Type B pancreatic cell (in vitro differentiated cells): ENCODE measurements around the gene SMARCAL1. TPM values are rescaled to one million over a fixed set of nuclear protein-coding genes. Genes with fewer than 3 reads are reported as not detected.

ENCODE experiments used
- DNase-seq: peaks from one replicate; pipeline ENCODE4 v3.0.0; 2021; ENCODE audit warnings: mixed read lengths; ENCODE audit not compliant: unreplicated experiment; ENCODE audit errors: extremely low spot score
- H3K27ac Mint-ChIP-seq: 2 replicates; pipeline ENCODE4 v1.8.0; 2021; ENCODE audit warnings: mild to moderate bottlenecking, mixed read lengths
- H3K27me3 Mint-ChIP-seq: 2 replicates; pipeline ENCODE4 v1.8.0; 2021; ENCODE audit warnings: mixed read lengths
- H3K36me3 Mint-ChIP-seq: 2 replicates; pipeline ENCODE4 v1.8.0; 2021; ENCODE audit warnings: mixed read lengths
- H3K4me1 Mint-ChIP-seq: one replicate; pipeline ENCODE4 v1.8.0; 2021; ENCODE audit warnings: mixed read lengths; ENCODE audit not compliant: unreplicated experiment
- H3K4me3 Mint-ChIP-seq: 2 replicates; pipeline ENCODE4 v1.8.0; 2021; ENCODE audit warnings: mild to moderate bottlenecking, mixed read lengths
- H3K9me3 Mint-ChIP-seq: 2 replicates; pipeline ENCODE4 v1.8.0; 2021; ENCODE audit warnings: mixed read lengths
- total RNA-seq: library from RNA; stranded (reverse); gene quantifications from 2 replicates; pipeline ENCODE4 v1.2.1, GENCODE V29; 2021; ENCODE audit warnings: low replicate concordance
- TF ChIP-seq, protein P1 (sequence below): fragments of 200-600 bp; sonication (generic); conservative IDR thresholded peaks from 2 replicates; pipeline ENCODE4 v1.5.0; 2021; ENCODE audit warnings: antibody characterized with exemption, mild to moderate bottlenecking

SMARCAL1 gene
- total RNA-seq, 1 donor from 2014 or later, result 29.0 TPM

DNA sequence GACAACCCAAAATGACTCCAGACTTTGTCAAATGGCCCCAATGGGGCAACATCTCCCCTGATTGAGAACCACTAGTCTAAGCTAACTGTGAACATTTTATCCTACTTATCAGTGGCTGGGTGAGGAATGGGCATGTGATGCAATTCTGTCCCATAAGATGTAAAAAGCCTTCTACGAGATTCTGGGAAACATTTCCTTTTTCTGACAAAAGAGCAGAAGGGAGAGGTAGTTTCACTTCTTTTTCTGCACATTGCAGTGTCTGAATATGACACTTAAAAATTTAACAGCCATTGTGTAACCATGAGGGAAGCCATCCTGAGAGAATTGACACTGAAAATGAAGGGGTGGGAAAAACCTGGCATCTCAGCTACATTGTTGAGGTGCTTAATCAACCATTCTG, 22.7 kb upstream of the SMARCAL1 start:
- Mint-ChIP-seq H3K27me3 (peaks cover 14% of the 10 kb centered on the region), H3K4me3 (no peak overlapping the region), H3K27ac (no peak overlapping the region), H3K36me3 (no peaks in the 10 kb centered on the region), H3K9me3 (no peaks in the 10 kb centered on the region), H3K4me1 (no peaks in the 10 kb centered on the region)
- TF ChIP-seq, protein P1, sequence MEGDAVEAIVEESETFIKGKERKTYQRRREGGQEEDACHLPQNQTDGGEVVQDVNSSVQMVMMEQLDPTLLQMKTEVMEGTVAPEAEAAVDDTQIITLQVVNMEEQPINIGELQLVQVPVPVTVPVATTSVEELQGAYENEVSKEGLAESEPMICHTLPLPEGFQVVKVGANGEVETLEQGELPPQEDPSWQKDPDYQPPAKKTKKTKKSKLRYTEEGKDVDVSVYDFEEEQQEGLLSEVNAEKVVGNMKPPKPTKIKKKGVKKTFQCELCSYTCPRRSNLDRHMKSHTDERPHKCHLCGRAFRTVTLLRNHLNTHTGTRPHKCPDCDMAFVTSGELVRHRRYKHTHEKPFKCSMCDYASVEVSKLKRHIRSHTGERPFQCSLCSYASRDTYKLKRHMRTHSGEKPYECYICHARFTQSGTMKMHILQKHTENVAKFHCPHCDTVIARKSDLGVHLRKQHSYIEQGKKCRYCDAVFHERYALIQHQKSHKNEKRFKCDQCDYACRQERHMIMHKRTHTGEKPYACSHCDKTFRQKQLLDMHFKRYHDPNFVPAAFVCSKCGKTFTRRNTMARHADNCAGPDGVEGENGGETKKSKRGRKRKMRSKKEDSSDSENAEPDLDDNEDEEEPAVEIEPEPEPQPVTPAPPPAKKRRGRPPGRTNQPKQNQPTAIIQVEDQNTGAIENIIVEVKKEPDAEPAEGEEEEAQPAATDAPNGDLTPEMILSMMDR, result no peak
- no peak for DNase-seq

DNA sequence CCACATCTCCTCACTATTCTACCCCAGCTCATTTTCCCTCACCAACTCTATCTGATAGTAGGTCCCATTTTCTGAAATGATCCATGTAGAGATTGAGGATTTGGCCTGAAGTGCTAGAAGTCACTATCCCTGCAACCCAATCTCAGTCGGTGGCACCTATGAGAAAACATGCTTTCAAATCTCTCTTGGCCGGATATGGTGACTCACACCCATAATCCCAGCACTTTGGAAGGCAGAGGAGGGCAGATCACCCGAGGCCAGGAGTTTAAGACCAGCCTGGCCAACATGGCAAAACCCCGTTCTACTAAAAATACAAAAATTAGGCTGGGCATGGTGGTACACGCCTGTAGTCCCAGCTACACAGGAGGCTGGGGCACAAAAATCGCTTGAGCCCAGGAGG, 20.9 kb upstream of the SMARCAL1 start:
- no peak overlapping the region for H3K4me3 Mint-ChIP-seq
- H3K27me3 Mint-ChIP-seq, result peaks cover 5% of the 10 kb centered on the region
- no peak for DNase-seq
- no peak overlapping the region for H3K27ac Mint-ChIP-seq
- H3K9me3 Mint-ChIP-seq, result no peaks in the 10 kb centered on the region
- TF ChIP-seq, protein P1, result no peak
- H3K36me3 Mint-ChIP-seq, result no peaks in the 10 kb centered on the region
- no peaks in the 10 kb centered on the region for H3K4me1 Mint-ChIP-seq

DNA sequence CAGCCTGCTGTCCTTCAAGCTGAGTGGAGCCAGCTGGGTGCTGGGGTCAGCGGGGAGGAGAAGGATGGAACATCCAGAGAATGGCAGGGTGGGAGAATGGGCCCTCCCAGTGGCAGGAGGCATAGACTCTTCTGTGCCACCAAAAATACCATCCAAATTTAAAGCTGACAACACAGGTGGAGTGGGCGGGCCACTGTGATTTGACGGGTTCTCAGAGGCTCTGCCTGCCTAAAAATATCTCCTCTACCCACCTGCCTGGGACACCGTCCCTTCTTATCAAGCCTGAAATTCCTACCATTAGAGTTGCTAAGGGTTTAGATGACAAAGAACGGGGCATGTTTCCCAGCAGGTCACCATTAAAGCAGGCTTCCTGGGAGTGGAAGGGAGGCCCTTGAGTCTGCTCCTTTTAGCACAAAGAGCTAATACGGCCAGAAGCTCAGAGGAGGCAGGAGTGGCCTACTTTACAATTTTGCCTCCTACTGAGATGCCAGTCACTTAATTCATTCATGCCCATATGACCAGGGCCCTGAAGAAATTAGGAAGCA, 20.2 kb upstream of the SMARCAL1 start:
- H3K27me3 Mint-ChIP-seq, result peaks cover 5% of the 10 kb centered on the region
- no peak overlapping the region for H3K4me3 Mint-ChIP-seq
- H3K9me3 Mint-ChIP-seq, result no peaks in the 10 kb centered on the region
- no peak overlapping the region for H3K27ac Mint-ChIP-seq
- TF ChIP-seq, protein P1, result no peak
- H3K36me3 Mint-ChIP-seq, result no peaks in the 10 kb centered on the region
- no peak for DNase-seq
- no peaks in the 10 kb centered on the region for H3K4me1 Mint-ChIP-seq

DNA sequence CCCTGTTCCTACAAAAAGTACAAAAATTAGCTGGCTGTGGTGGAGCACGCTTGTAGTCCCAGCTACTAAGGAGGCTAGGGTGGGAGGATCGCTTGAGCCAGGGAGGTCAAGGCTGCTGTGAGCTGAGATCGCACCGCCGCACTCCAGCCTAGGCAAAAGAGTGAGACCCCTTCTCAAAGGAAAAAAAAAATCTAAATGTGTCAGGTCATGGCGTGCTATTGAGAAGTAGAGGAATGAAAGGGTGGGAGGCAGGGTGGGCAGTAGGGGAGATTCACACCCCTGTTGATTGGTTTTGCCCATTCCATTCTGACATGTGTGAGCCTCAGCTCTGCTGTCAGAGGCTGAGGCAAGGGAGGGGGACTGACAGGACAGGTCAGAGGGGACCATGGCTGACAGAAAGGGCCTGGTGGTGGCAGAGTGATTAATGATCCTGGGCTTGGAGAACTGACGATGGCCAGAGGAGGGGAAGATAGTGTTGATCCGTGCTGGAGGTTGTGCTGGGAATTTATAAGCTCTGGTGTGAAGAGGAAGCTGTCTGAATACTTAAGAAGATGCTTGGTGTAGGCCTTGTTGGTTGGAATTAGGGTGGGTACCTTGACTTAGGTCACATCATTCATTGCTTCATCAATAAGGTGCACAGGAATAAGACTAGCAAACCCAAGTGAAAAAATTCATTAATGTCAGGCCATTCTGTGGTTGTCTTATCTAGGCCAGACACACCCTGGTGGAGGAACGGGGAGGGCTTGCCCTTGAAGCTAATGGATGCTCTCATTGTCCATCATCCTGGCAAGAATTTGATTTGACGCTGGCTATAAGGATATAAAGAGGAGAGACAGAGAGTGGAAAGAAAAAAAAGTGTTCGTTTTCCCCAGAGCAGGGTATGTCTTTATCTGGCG, 19.1 kb upstream of the SMARCAL1 start:
- Mint-ChIP-seq H3K4me1 (no peaks in the 10 kb centered on the region), H3K4me3 (no peak overlapping the region), H3K27ac (no peak overlapping the region), H3K36me3 (no peaks in the 10 kb centered on the region), H3K27me3 (peaks cover 8% of the 10 kb centered on the region), H3K9me3 (no peaks in the 10 kb centered on the region)
- TF ChIP-seq, protein P1, result no peak
- DNase-seq, result no peak

DNA sequence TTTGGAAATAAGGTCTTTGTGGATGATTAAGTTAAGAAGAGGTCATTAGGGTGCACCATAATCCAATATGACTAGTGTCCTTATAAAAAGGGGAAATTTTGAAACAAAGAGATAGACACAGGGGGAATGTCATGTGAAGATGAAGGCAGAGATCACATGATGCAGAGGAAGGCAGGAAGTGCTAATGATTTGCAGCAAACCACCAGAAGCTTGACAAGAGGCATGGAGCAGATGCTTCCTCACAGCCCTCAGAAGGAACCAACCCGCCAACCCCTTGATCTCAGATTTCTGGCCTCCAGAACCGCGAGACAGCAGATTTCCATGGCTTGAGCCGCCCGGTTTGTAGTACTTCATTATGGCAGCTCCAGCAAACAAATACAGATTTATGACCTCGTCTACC, 17.4 kb upstream of the SMARCAL1 start:
- Mint-ChIP-seq H3K36me3 (no peaks in the 10 kb centered on the region), H3K4me1 (no peaks in the 10 kb centered on the region), H3K27me3 (peaks cover 13% of the 10 kb centered on the region), H3K4me3 (no peak overlapping the region), H3K9me3 (no peaks in the 10 kb centered on the region), H3K27ac (no peak overlapping the region)
- no peak for DNase-seq
- TF ChIP-seq, protein P1, result no peak
